ACHN (cell line): ENCODE data around the gene FRMD3.
A peak's percentile ranks its signal among the peaks of the same experiment; 100 is the strongest.

Experiments
- DNase-seq: peaks from one replicate; pipeline ENCODE4 v3.0.0-alpha.2; 2015
- in situ Hi-C: cut with HindIII; loops from 2 replicates; pipeline ENCODE4 v1.10.0; 2017; ENCODE audit warnings: low sequenced_read_pairs, low pct_ligation_motif_present, low pct_unique_long_range_greater_than_20kb

The FRMD3 gene

GRCh38 chr9:83242066-83242465 lies 296.1 kb downstream of the FRMD3 start:
- in situ Hi-C loops: no loop called here
- DNase-seq: no peak

DNA sequence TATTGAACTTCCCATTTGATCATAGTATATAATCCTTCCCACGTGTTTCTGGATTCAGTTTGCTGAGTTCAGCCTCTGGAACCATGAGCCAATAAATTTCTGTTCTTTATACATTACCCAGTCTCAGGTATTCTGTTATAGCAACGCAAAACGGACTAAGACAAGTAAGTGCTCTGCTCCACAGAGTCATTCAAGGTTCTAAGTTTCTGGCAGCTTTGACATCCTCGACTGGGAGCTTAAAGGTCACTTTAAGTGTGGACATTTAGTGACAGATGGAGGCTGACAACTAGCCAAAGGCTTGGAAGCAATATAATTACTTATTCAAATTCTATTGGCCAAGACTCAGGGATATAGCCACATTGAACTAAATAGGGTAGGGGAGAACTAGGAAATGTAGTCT lies 297.5 kb downstream of the FRMD3 start:
- in situ Hi-C loops: no loop called here
- no peak for DNase-seq

DNA sequence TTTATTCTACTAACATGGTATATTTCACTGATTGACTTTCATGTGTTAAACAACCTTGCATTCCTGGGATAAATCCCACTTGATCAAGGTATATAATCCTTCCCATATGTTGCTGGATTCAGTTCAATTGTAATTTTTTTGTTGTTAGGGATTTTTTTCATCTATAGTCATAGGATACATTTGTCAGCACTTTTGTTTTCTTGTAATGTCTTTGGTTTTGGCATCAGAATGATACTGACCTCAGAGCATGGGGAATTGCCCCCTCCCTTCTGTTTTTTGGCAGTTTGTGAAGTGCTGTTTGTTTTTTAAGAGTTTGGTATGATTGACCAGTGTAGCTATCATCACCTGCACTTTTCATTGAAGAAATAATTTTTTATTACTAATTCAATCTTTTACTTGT lies 298.5 kb downstream of the FRMD3 start:
- DNase-seq: no peak
- in situ Hi-C loops: no loop called here

DNA sequence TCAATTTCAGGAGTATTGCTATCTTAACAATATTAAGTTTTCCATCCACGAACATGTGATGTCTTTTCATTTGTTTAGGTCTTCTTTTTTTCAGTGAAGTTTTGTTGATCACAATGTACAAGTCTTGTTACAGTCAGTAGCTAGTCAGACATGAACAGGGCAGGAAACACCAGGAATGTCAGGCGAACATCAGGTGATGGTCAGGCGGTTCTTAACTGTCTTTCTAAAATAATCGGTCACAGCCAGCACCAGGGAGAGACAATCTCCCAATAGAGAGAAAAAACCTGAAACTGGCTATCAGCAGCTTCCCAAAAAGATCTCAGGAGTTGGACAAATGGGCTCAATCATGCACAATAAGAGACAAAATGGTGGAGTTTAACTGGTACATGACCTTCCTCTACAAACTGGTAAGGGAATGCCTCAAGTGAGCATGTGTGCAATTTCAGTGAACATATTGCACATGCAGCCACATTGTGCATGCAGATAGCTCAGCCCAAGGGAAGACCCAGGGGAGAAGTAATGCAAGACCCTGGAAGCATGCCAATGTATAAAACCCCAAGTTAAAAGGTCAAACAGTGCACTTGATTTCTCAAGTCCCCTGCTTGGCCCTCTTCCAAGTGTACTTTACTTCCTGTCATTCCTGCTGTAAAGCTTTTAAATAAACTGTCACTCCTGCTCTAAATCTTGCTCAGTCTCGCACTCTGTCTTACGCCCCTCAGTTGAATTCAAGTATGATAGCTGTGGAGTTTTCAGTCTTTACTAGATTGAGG lies 299.1 kb downstream of the FRMD3 start:
- no peak for DNase-seq
- in situ Hi-C loops: no loop called here

DNA sequence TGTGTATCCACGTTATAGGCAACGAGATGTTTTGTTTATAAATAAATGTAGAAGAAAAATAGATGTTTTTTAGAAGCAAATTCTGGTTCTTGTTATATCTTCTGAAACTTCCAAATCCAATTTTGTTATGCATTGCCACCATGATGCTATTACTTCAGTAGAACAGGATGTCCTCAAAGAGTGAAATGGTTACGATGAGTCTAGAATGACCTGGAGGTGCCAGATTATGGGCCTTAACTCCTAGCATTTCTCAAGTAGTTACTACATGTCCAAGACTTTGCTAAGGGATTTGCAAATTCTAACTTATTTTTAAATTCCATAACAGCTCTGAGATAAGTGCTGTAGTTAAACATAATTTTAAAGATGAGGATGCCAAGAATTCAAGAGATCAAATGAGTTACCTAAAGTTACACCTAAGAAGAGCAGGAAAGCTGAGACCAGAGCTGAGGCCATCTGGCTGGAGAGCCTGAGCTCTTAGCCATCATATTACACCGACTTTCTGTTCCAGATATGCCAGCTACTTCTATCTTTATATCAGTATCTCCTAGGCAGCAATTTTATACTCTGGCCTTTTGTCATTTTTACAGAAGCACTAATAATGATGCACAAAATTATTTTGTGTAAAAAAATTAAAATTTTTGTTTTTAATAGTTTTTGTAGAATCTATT lies 302.0 kb downstream of the FRMD3 start:
- in situ Hi-C loops: no loop called here
- DNase-seq: no peak

DNA sequence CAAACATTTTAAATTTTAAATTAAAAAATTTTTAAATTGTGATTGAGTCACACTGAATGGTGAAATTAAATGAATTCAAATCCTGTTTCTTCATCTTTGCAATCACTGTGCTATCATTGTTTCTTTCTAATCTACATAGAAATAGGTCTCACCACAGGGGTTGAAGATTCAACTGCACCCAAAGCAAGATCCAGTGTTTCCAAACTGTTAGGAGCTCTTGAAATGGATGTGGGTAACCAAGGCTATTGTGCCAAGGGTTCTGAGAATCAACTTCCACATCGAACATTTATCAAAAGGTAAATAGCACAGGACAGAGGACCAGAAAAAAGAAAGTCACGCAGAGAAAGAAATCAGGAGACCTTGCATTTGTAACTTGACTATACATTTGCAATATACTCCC lies 302.7 kb downstream of the FRMD3 start:
- in situ Hi-C loops: no loop called here
- DNase-seq: no peak

DNA sequence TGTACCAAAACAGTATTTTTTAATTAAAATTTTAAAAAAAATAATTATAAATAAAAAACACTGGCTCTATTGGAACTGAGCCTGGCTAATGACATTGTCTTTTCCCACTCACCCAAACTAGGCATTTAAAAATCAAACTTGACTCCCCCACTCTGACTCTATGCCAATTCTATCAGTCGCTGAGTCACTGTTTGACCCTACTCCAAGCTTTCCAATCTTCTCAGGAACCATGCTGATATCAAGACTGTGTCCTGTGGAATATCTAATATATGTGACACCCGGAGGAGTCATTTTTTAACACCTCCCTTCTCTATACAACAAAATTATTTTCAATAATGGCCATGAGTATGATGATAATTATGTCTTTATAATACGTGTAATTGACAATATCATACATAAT lies 303.7 kb downstream of the FRMD3 start:
- in situ Hi-C loops: no loop called here
- DNase-seq: no peak

DNA sequence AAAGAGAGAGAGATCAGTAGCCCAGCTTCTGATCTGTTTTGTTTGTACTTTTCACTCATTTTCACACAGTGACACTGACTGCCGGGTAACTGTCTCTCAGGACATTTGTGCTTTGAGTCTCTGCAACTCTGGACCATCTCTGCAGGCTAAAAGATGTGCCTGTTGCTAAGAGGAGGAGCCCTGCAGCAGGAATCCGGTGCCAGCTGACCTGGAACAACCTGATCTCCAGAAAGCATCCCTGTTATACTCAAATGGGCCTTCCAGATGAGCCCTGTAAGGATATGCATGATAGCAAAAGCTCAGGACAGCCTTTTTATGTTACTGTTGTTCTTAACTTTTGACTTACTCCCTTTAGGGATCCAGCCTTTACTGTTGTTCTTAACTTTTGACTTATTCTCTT lies 304.6 kb downstream of the FRMD3 start:
- in situ Hi-C loops: no loop called here
- no peak for DNase-seq

GRCh38 chr9:83231039-83231438 lies 307.2 kb downstream of the FRMD3 start:
- DNase-seq: peak; percentile 6
- in situ Hi-C loops: no loop called here

- peak; percentile 72 for DNase-seq
- in situ Hi-C loops: no loop called here
These were observed 317.5 kb downstream of the FRMD3 start for GRCh38 chr9:83220730-83221129.

DNA sequence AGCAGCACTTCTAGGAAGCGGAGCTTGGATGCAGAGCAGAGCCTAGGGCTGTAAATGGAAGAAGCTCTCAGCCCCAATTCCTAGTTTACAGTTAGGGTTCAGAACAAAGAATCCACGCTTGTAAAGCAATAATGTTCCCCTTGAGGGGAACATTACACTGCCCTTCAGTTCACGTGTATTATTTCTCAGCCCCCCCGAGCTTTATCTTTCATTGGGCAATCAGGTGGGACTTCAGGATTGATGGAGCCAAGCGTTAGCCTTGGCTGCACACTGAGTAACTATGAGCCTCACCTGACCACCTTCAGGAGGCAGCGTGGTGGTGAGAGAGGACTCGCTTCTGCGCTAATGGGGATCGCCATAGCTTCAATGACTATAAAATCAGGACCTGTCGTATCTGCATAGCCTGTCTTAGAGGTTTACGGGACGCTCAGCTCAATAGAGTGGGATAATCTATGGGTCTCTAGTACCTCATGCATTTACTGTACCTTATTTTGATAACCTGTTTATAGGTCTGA lies 318.2 kb downstream of the FRMD3 start:
- in situ Hi-C loops: no loop called here

GRCh38 chr9:83219154-83219923 lies 318.9 kb downstream of the FRMD3 start:
- DNase-seq: peak; percentile 93
- in situ Hi-C loops: no loop called here

More for the DNA sequence above, 318.2 kb downstream of the FRMD3 start:
- peak; percentile 24 for DNase-seq

DNA sequence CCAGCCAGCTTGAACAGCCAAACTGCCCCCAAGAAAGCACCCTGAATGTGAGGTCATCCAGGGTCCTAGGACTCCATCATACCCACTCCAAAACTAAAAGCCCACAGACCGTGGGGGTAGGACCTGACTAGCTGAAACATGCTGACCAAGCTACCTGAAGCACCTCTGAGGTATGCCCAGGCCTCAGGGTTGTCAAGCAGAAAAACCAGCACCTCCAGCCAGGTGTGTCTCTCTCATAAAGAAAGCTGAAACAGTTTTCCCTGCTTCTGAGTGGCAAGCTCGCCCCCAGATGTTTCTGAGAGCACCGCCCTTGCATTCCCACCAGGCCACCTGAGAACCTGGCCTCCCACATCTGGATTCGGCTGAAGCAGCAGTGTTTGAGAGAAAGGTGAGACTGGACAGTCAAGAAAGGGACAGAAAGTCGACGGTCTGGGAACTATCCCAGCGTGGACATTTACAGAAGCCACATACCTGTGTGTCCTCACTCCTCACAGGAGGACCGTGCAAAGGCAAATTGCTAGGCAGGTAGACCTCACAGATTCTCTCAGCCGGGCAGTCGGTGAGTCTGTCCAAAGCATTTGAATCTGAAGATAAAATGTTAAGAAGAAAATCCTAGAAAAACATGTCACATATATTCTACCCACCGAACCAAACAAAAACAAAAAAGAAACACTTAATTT lies 319.6 kb downstream of the FRMD3 start:
- in situ Hi-C loops: no loop called here
- no peak for DNase-seq

- in situ Hi-C loops: no loop called here
- DNase-seq: no peak
These were observed 328.9 kb downstream of the FRMD3 start for GRCh38 chr9:83209188-83209731.

DNA sequence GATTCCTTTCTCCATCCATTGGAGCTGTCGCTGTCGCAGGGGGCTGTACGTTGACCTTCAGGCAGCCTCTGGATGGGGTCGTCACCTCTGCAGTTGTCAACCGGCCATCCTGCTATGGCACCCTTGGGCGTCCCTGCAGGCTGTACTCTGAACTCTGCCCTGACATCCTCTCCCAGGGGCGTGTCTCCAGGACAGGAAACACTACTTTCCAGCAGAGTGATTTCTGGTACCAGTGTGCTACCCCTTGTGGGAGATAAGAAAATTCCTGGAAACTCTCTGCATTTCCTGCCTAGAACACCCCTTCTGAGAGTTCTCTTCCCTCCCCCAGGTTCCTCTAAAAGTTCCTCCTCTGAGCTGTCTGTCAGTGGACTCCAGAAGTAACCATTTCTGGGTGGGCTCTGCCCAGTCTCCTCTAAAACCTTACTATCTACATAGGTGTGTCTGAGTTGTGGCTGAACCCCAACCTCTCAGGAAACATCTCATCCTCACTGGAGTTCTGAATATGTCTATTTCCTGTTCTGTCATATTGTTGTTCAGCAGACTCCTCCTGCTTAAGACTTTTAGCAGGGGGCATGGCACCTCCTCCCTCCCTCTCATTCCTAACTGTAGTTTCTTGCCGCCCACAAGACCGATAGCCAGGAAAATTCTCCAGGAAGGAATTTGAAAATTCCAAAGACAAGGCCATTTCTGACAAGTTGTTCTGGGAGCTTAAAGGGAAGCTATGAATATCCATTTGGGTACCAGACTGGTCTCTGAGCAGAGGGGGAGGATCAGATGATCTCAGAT lies 329.9 kb downstream of the FRMD3 start:
- in situ Hi-C loops: no loop called here

GRCh38 chr9:83204047-83204446 lies 334.2 kb downstream of the FRMD3 start:
- DNase-seq: no peak

More for the DNA sequence above, 329.9 kb downstream of the FRMD3 start:
- DNase-seq: no peak

DNA sequence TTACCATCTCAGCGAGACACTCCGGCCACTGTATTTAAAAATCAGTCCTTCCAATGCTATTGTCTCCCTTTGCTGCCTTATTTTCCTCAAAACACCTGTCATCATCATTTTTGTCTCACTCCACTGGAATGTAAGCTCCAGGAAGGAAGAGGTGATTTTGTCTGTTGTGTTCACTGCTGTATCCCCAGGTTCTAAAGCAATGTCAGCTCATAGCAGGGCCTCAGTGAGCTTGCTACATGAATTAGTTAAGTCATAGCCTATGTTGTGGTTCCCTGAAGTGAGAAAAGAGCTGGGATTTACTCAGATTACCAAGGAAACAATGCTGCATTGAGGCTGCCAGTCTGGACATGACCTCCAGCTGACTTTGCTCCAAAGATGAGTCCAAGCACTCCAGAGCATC lies 337.7 kb downstream of the FRMD3 start:
- DNase-seq: no peak
- in situ Hi-C loops: no loop called here

More at GRCh38 chr9:83204047-83204446, 334.2 kb downstream of the FRMD3 start:
- in situ Hi-C loops: no loop called here

- no peak for DNase-seq
- in situ Hi-C loops: no loop called here
These were observed 338.4 kb downstream of the FRMD3 start for GRCh38 chr9:83199832-83200231.
